Renal pelvis (tissue), 4 donors: ENCODE data around the gene SLC51B. TPM values are rescaled to one million over a fixed set of nuclear protein-coding genes. Genes with fewer than 3 reads are reported as not detected.
A peak's percentile ranks its signal among the peaks of the same experiment; 100 is the strongest.
"Not testable (repeated sequence)": the region's sequence is repeated elsewhere in the genome, so short reads cannot be mapped to it uniquely, and the experiment has no call there.

Experiments
- DNase-seq: peaks from one replicate; pipeline ENCODE4 v3.0.0-alpha.2; 2013
- polyA plus RNA-seq, 3 donors: library from polyadenylated mRNA; unstranded; fragments of 120-200 nt; gene quantifications; one replicate each; pipeline ENCODE4 v1.2.1, GENCODE V29; 2013; ENCODE audit not compliant: insufficient read length in 3 of 3

The SLC51B gene
- polyA plus RNA-seq, 3 donors, result 10.5 to 14.1 (median 13.3) TPM

- peak; percentile 52 for DNase-seq
These were observed 37.2 kb downstream of the SLC51B start for GRCh38 chr15:65082303-65082953.

DNA sequence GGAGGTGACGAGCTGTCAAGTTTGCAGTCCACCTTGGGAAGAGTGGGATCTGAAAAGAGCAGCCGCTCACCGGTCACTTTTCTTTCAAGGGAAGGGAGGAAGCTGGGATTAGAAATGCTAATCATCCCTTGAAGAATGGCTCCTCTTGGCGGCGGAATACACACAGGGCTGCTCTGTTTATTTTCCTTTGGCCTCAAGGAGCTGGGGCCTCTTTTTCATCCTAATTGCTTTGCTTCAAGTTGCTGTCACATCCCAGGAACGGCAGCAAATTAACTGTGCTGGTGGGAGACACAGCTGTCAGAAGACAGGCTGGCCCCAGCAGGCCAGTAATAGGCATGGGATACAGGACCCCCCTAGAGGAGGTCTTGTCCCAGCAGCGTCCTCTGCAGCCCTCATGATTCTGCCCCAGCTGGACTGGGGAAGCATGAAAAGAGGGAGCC is 38.1 kb downstream of the SLC51B start:
- DNase-seq, result peak; percentile 80

- DNase-seq, result no peak
These were observed 39.5 kb downstream of the SLC51B start for GRCh38 chr15:65084500-65085206.

DNA sequence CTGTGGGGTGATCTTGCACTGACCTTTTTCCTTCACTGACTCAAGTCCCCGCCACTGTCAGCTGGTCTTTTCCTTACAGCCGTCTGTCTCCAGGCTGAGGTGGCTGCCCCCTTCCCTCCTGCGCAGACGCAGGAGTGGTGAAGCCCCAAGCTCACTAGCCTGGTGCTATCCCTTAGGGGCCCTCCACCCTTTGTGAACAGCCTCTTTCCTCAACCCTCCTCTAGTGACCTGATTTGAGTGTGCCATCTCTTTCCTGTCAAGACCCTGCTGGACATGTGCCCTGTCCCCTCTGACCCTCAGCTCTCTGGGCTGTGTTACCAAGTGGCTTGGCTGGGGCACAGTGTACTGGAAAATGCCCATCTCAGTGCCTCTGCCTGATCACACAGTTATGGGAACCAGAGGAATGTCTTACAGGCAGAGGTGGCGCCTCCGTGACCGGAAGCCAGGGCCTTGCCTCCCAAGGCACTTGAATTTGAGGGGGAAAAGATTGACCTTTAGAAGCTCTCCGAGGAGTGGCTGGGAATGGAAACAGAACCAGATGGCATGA is 40.1 kb downstream of the SLC51B start:
- DNase-seq, result no peak

DNA sequence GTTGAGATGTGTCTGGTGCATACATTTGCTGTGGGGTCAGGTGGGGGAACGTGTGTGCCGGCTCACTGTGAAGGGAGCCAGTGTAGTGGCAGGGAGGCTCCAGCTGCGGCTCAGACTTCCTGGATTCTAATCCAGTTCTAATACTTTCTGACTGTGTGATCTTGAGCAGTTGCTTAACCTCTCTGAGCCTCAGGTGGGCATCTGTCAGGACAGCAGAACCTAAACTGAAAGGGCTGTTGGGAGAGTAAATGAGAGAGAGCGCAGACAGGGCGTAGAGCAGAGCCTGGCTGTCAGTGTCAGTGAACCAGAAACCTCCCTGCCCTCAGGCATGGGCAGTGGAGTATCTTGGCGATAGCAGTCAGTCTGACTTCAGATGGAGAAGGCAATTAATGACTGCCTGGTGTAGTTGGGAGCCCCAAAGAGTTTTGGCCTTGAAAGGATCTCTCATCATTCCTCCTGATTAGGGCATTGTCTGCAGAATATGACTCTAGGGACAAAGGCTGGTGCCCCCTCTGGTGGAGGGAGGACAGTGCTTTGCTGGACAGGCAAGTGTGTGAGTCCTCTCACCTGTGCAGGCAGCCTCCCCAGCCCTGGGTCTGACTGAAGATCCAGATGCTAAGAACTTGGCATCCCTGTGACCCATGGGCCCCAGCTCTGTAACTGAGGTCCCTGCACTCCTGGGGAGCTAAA is 40.9 kb downstream of the SLC51B start:
- no peak for DNase-seq

GRCh38 chr15:65086680-65087111 is 41.5 kb downstream of the SLC51B start:
- no peak for DNase-seq

DNA sequence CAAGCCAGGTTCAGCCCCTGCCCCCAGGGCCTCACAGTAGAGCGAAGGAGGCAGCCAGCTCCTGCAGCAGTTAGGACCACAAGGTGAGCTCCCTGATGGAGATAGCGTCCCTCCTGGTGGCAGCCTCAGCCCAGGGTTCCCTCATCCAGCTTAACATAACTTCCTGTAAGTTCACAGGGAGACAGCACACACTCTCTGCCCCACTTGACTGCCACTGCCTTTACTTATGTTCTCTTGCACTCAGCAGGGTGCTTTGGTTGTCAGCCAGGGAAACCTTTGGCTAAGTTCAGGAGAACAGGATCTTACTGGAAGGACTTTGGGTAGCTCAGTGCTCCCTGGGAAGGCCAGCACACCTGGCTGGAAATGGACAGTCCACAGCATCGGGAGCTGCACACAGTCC is 42.2 kb downstream of the SLC51B start:
- DNase-seq, result no peak

DNA sequence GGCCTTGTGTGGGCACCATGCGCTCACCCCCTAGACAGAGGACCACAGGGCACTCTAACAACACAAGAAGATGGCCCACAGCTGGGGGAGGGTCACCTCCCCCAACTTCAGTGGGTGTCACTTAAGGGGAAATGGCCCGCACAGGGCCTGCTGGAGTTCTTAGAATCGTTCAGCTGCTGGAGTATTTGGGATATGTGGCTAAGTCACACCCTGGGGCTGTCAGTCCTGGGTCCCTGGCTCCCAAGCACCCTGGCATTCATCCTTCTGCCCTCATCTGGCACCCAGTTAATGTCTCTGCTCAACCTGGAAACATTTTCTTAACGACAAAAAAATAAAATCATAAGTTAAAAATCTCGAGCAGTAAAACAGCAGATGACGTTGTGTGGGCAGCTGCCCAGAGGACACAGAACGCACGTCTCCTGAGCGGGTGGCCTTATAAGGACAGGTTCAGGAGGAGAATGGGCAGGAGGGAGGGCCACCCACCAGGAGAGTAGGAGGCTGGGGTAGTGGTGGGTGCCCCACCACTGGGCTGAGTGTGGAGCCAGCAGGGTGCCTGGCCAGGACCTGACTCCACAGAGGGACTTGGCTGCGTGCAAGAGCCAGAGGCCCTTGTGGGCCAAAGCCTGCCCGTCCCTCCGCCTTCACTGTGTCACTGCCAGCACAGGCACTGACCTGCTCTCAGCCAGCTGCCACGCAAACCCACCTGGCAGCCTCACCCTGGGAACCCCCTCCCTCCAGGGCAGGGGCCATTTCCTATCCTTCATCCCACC is 42.9 kb downstream of the SLC51B start:
- DNase-seq, result no peak

- no peak for DNase-seq
These were observed 43.4 kb downstream of the SLC51B start for GRCh38 chr15:65088643-65089021.

DNA sequence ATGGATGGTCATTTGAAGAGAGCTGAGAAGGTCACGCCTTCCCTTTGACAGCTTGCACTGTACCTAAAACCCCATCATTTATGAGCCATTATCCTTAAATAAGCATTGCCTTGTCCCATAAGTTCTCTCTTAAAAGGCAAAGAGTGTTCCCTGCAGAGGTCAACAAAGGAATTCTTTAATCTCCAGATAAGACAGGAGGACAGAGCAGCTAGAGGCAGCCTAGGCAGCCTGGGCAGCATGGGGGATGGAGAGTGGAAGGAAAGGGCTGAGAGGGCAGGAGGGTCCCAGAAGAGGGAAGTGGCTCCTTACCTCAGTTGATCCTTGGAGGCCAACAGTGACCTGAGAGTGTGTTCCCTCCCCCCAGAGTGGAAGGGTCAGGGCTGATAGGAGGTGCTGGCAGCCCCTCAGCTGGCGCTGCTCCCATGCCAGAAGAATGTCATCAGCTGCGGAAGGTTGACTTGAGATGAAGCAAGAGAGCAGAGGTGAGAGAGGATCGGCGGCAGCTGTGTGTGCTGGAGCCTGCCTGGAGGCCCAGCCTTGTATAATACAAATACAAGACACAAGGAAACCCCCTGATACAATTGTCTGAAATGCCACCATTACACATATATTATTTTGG is 44.1 kb downstream of the SLC51B start:
- no peak for DNase-seq

- DNase-seq, result no peak
These were observed 47.0 kb downstream of the SLC51B start for GRCh38 chr15:65091946-65092770.

GRCh38 chr15:65092911-65093792 is 48.0 kb downstream of the SLC51B start:
- DNase-seq, result no peak

DNA sequence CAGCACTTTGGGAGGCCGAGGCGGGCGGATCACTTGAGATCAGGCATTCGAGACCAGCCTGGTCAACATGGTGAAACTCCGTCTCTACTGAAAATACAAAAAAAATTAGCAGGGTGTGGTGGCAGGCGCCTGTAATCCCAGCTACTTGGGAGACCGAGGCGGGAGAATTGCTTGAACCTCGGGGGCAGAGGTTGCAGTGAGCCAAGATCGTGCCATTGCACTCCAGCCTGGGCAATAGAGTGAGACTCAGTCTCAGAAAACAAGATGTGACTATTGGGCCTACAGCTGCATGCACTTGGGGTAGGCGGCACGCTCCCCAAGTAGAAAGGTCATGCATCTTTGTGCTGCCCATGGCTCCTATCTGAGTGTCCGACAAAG is 48.6 kb downstream of the SLC51B start:
- DNase-seq, result not testable (repeated sequence)

GRCh38 chr15:65094294-65094995 is 49.3 kb downstream of the SLC51B start:
- no peak for DNase-seq

DNA sequence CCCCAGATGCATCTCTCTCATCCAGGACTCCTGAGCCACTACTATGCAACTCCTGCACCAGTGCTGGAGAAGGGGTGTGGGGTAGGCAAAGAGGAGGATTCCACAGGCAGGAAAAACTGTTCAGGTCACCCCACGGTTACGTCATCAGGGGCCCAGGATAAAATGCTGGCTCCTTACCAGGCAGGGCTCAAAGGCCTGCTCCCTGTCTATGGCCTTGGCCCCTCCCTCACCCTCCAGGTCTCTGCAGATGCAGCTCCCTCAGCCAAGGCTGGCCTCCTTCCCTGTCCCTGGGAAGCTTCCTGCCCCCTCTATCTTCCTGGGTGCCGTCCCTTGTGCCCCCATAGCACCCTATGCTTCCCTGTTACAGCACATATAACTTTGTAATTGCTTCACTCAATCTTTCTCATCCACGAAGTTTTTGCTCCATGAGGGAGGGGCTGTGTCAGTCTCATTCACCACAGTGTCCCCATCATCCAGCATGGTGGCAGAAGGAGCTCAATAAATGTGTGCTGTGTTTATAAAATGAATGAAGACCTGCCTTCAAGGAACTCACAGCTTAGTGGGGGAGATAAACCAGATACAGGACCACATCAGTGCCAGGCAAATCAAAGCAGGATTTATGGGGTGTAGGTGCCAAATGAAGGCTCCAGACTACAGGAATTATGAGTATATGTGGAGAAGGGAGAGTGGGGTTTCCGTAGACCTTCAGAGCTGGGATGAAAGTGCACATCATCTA is 50.0 kb downstream of the SLC51B start:
- no peak for DNase-seq

GRCh38 chr15:65095747-65096104 is 50.5 kb downstream of the SLC51B start:
- DNase-seq, result no peak

DNA sequence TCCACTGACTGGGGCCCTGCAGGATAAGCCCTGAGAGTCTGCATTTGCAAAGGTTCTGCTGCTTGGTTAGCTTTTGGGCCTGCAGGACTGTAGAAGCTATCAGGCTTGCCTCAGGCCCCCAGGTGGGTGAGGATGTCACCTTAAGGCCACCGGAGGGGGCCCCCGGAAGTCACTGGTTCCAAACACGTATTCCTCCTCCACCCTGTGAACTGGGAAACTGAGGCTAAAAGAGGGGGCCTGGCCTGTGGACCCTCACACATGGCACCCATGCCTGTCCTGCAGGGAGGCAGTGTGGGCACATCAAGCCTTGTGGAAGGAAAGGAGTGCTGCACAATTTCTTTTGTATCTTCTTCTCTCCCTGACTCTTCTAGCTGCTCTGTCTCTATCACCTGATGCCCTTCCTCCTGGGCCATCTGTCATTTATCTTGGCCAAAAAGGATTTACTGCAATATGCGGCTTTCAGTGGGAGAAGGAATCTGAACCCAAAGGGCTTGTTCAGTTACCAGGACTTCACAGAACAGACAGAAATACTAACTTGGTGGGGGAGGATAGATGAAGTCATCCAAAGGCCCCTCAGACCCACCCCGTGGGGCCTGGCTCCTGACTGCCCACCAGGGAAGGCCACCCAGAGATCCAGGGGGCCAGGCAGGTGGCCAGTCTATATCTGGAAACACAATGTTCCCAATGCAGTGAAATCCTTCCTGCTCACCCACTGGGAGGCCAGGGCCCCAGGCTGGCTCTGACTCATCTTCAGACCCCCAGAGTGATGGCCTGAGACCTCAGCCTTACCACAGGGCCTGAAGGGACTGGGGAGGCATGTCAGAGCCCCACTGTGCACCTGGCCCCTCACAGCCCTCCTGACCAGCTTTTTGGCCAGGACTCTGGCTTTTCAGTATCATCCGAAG is 51.5 kb downstream of the SLC51B start:
- no peak for DNase-seq
